ENCODE measurements around the gene CYP46A1. TPM values are rescaled to one million over a fixed set of nuclear protein-coding genes. Genes with fewer than 3 reads are reported as not detected.

CYP46A1 gene
- total RNA-seq, 1 experiment from 2014 or later: not detected

- ChIA-PET POLR2A (ENCODE audit: unreplicated experiment) (no interaction called here), CTCF (no interaction called here)
- no peaks in the 10 kb centered on the region for H3K79me2 ChIP-seq (ENCODE audit: low read depth)
- H2AFZ ChIP-seq: no peak overlapping the region
- BruUV-seq (replicated peaks): no TSS peak
- no peaks in the 10 kb centered on the region for H3K9me3 ChIP-seq (ENCODE audit: insufficient read depth, low read depth)
- intact Hi-C loops (cut with micrococcal nuclease; ENCODE audit: unreplicated experiment): no loop called here
- H3K27ac ChIP-seq: no peak overlapping the region
- DNase-seq: no peak
- H3K4me2 ChIP-seq: no peak overlapping the region
- no peaks in the 10 kb centered on the region for H3K36me3 ChIP-seq (ENCODE audit: low read depth)
- H3K4me3 ChIP-seq: no peak overlapping the region
- no peak for TF ChIP-seq EZH2 (IDR thresholded peaks at IDR 0.05; ENCODE audit: low read depth)
- no peak for TF ChIP-seq CTCF (conservative IDR thresholded peaks at IDR 0.05)
- no peaks in the 10 kb centered on the region for H3K4me1 ChIP-seq (replicated peaks; ENCODE audit: insufficient read depth)
- H3K27me3 ChIP-seq (ENCODE audit: insufficient read depth, low read depth): no peaks in the 10 kb centered on the region; the same call in 1 of the 2 replicates
- H3K9me2 ChIP-seq (ENCODE audit: insufficient read depth): no peaks in the 10 kb centered on the region
- no peaks in the 10 kb centered on the region for H3F3A ChIP-seq (ENCODE audit: insufficient read depth, low read depth)
- H4K20me1 ChIP-seq (ENCODE audit: insufficient read depth): no peaks in the 10 kb centered on the region
These were observed 19.3 kb downstream of the CYP46A1 start for GRCh38 chr14:99703381-99703780.

DNA sequence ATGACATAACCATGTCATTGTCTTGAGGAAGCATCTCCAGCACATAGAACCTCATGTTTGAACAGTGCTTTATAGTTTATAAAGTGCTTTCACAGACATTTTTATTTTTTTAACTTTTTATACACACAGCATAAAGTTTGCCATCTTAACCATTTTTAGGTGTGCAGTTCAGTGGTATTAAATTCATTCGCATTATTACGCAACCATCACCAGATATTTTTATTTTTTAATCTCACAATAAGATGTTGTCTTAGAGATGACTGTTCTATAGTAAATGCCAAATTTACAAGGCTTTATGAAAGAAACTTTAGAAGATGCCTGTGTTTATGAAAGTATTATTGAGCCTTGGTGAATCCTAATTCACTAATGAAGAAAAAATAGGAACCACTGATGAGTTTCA lies 19.9 kb downstream of the CYP46A1 start:
- no peak overlapping the region for H3K4me2 ChIP-seq
- H3K27me3 ChIP-seq (ENCODE audit: insufficient read depth, low read depth): no peaks in the 10 kb centered on the region; the same call in 1 of the 2 replicates
- intact Hi-C loops (cut with micrococcal nuclease; ENCODE audit: unreplicated experiment): no loop called here
- POLR2A ChIA-PET (ENCODE audit: unreplicated experiment): no interaction called here
- H3K27ac ChIP-seq: no peak overlapping the region
- H3F3A ChIP-seq (ENCODE audit: insufficient read depth, low read depth): no peaks in the 10 kb centered on the region
- no peak for DNase-seq
- CTCF ChIA-PET: no interaction called here
- TF ChIP-seq CTCF (conservative IDR thresholded peaks at IDR 0.05) (no peak), EZH2 (IDR thresholded peaks at IDR 0.05; ENCODE audit: low read depth) (no peak)
- H3K4me3 ChIP-seq: no peak overlapping the region
- H3K36me3 ChIP-seq (ENCODE audit: low read depth): no peaks in the 10 kb centered on the region
- no peaks in the 10 kb centered on the region for H3K9me2 ChIP-seq (ENCODE audit: insufficient read depth)
- H4K20me1 ChIP-seq (ENCODE audit: insufficient read depth): no peaks in the 10 kb centered on the region
- H3K4me1 ChIP-seq (replicated peaks; ENCODE audit: insufficient read depth): no peaks in the 10 kb centered on the region
- H3K9me3 ChIP-seq (ENCODE audit: insufficient read depth, low read depth): no peaks in the 10 kb centered on the region
- no peak overlapping the region for H2AFZ ChIP-seq
- BruUV-seq (replicated peaks): no TSS peak
- H3K79me2 ChIP-seq (ENCODE audit: low read depth): no peaks in the 10 kb centered on the region

DNA sequence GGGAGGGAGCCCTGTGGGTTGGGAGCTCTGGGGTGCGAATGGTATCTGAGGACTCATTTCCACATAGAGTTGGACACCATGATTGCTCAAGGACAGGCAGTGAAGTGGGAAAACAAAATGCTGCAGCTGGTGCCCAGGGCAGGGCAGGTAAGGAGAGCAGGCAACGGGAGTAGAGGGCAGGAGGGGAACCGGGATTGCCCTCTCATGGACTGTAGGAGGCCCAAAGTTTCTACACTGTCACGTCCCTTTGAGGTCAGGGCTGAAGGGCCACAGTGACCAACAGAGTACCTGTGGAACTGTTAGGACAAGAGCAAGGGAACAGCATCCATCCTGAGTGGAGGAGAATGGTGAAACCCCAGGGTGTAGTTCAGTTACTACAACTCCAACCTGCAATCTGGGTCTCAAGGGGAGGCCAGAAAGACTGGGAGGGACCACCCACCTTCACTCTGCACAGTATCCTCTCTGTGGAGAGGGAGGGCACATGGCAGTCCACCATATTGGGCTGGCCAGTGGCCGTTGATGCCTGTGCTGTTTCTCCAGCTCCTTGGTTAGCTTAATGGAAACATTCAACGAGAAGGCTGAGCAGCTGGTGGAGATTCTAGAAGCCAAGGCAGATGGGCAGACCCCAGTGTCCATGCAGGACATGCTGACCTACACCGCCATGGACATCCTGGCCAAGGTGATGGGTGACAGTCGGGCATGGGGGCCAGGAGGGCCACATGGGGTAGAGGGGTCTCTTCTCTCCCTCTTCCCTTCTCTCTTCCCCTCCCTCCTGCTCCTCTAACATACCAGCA lies 22.2 kb downstream of the CYP46A1 start:
- Histone ChIP-seq H4K20me1 (ENCODE audit: insufficient read depth) (no peaks in the 10 kb centered on the region), H3K27me3 (ENCODE audit: insufficient read depth, low read depth) (peaks cover 10% of the 10 kb centered on the region), H3K4me2 (no peak overlapping the region), H3K27ac (no peak overlapping the region), H3K4me1 (replicated peaks; ENCODE audit: insufficient read depth) (no peaks in the 10 kb centered on the region), H2AFZ (no peak overlapping the region), H3K36me3 (ENCODE audit: low read depth) (no peaks in the 10 kb centered on the region), H3K9me2 (ENCODE audit: insufficient read depth) (no peaks in the 10 kb centered on the region), H3K4me3 (no peak overlapping the region), H3F3A (ENCODE audit: insufficient read depth, low read depth) (no peaks in the 10 kb centered on the region), H3K9me3 (ENCODE audit: insufficient read depth, low read depth) (no peaks in the 10 kb centered on the region), H3K79me2 (ENCODE audit: low read depth) (no peaks in the 10 kb centered on the region)
- intact Hi-C loops (cut with micrococcal nuclease; ENCODE audit: unreplicated experiment): no loop called here
- no peak for DNase-seq
- no TSS peak for BruUV-seq (replicated peaks)
- ChIA-PET CTCF (no interaction called here), POLR2A (ENCODE audit: unreplicated experiment) (no interaction called here)
- TF ChIP-seq EZH2 (IDR thresholded peaks at IDR 0.05; ENCODE audit: low read depth): no peak
- no peak for TF ChIP-seq CTCF (conservative IDR thresholded peaks at IDR 0.05)
